Astrocyte (in vitro differentiated cells and primary cell): ENCODE measurements around the gene POT1.

Experiments used
- EZH2 ChIP-seq: IDR thresholded peaks from 2 replicates; pipeline ENCODE4 v1.6.1; 2012; ENCODE audit warnings: mild to moderate bottlenecking, low read length, inconsistent platforms; ENCODE audit not compliant: insufficient read depth
- TF ChIP-seq, protein P1 (sequence below): IDR thresholded peaks from 2 replicates; pipeline ENCODE4 v1.5.1; 2011; ENCODE audit warnings: low read depth, mild to moderate bottlenecking, inconsistent platforms, low read length, moderate library complexity; ENCODE audit not compliant: insufficient read depth

DNA sequence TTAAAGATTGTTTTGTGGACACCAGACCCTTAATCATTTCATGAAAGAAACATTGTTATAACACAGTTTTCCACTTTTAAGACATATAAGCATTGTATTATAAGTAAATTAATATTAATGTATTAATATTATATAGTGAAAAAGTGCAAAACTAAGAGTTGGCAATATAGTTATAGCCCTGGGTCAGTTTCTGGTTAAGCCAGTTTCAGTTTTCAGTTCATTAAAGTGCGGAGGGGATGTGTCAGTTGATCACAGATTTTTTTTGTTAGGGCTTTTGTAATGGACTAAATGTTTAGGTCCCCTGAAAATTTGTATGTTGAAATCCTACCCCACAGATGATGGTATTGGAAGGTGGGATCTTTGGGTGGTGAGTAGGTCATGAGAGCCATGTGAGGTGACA is 118.3 kb downstream of the POT1 start:
- TF ChIP-seq, protein P1, sequence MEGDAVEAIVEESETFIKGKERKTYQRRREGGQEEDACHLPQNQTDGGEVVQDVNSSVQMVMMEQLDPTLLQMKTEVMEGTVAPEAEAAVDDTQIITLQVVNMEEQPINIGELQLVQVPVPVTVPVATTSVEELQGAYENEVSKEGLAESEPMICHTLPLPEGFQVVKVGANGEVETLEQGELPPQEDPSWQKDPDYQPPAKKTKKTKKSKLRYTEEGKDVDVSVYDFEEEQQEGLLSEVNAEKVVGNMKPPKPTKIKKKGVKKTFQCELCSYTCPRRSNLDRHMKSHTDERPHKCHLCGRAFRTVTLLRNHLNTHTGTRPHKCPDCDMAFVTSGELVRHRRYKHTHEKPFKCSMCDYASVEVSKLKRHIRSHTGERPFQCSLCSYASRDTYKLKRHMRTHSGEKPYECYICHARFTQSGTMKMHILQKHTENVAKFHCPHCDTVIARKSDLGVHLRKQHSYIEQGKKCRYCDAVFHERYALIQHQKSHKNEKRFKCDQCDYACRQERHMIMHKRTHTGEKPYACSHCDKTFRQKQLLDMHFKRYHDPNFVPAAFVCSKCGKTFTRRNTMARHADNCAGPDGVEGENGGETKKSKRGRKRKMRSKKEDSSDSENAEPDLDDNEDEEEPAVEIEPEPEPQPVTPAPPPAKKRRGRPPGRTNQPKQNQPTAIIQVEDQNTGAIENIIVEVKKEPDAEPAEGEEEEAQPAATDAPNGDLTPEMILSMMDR, result no peak
- no peak for TF ChIP-seq EZH2
